HFF-Myc (cell line): Measurements from ENCODE around the gene NUP50.

Source experiments
- DNase-seq: peaks from one replicate; pipeline ENCODE4 v3.0.0-alpha.2; 2011; ENCODE audit warnings: low read depth; ENCODE audit errors: extremely low read depth
- H3K4me3 ChIP-seq: replicated peaks from 2 replicates; pipeline ENCODE4 v1.5.1; 2011; ENCODE audit warnings: low read depth, mild to moderate bottlenecking, control low read depth, low read length
- TF ChIP-seq, protein P1 (sequence below): IDR thresholded peaks from 2 replicates; pipeline ENCODE4 v1.5.1; 2012; ENCODE audit warnings: mild to moderate bottlenecking, low read depth, low read length, control low read depth; ENCODE audit errors: missing control alignments

Gene NUP50

DNA sequence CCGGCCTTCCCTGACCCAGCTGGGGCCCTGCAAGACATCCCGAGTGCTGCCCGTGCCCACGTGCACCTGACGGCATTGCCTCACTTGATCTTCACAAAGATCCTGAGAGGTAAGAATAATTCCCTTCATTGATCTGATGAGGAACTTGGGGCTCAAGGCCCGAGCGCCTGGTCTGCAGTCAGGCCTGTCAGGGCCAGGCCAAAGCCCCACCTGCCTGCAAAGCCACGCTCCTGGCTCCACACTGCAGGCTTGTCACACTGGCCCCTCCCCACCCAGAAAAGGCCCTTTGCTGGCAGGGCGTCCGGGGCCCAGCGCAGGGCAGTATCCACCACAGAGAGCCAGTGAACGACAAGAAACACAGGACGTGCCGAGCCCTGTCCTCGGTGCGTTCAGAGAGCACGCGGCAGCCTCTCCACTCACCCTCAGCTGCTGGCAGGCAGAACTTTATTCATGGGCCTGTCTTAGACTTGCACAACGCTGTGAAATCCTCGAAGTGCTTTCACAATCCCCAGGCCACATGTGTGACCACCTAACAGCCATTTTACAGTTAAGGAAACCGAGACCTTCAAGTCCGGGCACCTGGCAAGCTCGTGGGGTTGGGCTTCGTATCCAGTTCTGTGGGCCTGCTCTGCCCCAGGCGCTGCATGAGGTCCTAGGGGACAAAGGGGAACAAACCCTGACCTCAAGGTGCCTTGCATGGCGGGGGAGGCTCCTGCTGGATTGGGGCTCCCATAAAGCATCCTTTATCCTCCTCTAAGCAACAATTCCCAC, 62.2 kb downstream of the NUP50 start:
- no peak for DNase-seq
- TF ChIP-seq, protein P1, sequence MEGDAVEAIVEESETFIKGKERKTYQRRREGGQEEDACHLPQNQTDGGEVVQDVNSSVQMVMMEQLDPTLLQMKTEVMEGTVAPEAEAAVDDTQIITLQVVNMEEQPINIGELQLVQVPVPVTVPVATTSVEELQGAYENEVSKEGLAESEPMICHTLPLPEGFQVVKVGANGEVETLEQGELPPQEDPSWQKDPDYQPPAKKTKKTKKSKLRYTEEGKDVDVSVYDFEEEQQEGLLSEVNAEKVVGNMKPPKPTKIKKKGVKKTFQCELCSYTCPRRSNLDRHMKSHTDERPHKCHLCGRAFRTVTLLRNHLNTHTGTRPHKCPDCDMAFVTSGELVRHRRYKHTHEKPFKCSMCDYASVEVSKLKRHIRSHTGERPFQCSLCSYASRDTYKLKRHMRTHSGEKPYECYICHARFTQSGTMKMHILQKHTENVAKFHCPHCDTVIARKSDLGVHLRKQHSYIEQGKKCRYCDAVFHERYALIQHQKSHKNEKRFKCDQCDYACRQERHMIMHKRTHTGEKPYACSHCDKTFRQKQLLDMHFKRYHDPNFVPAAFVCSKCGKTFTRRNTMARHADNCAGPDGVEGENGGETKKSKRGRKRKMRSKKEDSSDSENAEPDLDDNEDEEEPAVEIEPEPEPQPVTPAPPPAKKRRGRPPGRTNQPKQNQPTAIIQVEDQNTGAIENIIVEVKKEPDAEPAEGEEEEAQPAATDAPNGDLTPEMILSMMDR = no peak

DNA sequence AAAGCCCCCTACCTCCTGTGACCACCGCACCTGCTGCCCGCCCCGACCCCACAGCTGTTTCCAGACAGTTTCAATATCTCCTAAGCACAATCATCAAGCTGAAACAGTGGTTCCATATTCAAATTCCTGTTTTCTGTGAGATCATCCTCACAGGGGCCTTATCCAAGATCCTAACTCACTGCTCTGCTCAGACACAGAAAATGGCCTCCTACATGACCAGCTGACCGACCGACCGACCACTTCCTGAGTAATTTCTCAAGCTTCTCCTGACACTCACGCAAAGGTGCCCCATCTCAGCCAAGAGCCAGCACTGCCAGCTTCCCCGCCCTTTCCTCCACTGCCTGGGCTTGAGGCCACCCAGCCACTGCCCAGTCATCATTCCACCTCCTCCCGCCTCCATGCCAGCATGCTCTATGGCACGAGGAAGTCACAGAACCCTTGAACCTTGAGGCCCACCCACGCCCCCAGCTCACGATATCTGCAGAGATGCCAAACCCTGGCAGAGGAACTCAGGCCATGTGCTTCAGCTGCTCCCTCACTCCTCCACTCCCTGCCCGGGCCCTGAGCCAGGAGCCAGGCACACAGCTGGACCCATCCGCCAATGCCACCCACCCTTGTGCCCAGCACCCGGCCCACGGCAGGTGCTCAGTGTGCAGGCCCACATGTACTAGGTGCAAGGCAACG, 62.9 kb downstream of the NUP50 start:
- H3K4me3 ChIP-seq = no peak overlapping the region
- TF ChIP-seq, protein P1 = no peak
- no peak for DNase-seq

More for the DNA sequence above, 62.2 kb downstream of the NUP50 start:
- H3K4me3 ChIP-seq = no peak overlapping the region

DNA sequence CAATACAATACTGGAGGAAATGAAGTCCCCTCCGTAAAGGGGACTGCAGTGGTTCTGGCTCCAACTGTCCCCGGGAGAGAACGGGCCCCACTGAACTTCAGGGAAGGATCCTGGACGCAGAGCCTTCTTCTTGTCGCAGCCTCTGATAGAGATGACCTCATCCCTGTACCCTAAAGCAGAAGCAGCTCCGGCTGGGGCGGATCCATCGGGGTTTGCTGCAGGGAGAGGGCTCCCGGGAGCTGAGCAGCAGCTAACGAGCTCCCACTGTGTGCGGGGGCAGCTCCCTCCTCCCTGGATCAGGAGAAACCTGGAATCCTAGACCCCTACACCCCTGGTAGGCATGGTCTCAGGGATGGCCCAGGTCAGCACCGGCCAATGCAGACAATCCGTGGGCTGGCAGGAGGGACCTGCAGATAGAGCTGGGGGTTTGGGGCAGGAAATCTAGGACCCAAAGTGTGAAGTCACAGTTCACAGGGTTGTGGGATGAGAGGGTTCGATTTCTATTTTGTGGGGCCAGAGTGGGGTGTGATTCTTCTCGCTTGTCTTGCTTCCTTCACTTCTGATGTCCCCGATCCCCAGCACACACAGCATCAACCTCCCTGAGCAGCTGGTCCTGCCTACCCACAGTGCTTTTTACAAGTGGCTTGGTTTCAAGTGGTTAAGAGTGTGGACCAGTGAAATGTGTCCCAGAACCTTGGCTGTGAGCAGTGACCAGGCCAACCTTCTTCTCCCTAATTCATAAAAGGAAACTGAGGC, 64.1 kb downstream of the NUP50 start:
- TF ChIP-seq, protein P1 = no peak
- DNase-seq = no peak
- no peak overlapping the region for H3K4me3 ChIP-seq

DNA sequence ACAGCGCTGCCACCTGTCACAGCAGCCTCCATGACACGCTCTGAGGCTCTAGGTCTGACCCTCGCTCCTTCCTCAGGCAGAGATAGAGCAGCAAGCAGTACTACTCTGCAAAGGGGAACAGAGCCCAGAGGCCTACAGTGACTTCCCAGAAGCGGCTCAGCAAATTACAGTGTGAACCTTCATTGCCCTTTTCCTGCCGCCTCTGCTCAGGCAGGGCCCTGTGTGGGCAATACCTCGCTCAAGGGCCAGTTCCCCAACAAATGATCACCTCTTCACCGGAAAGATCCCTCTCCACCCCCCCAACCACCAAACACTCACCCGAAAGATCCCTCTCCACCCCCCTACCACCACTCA, 64.7 kb downstream of the NUP50 start:
- no peak overlapping the region for H3K4me3 ChIP-seq
- TF ChIP-seq, protein P1 = no peak
- no peak for DNase-seq

DNA sequence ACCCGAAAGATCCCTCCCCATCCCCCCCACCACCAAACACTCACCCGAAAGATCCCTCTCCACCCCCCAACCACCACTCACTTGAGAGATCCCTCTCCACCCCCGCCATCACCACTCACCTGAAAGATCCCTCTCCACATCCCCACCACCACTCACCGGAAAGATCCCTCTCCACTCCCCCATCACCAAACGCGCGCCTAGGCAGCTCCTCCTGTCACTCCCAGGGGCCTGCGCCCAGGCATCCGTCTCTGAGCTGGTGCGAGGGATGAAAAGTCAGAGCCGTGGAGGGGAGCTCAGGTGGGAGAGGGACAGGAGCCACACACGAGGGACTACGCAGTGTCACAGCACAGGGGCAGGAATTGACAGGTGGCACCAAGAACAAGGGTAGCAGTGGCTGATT, 65.5 kb downstream of the NUP50 start:
- H3K4me3 ChIP-seq = no peak overlapping the region
- TF ChIP-seq, protein P1 = no peak
- DNase-seq = no peak

DNA sequence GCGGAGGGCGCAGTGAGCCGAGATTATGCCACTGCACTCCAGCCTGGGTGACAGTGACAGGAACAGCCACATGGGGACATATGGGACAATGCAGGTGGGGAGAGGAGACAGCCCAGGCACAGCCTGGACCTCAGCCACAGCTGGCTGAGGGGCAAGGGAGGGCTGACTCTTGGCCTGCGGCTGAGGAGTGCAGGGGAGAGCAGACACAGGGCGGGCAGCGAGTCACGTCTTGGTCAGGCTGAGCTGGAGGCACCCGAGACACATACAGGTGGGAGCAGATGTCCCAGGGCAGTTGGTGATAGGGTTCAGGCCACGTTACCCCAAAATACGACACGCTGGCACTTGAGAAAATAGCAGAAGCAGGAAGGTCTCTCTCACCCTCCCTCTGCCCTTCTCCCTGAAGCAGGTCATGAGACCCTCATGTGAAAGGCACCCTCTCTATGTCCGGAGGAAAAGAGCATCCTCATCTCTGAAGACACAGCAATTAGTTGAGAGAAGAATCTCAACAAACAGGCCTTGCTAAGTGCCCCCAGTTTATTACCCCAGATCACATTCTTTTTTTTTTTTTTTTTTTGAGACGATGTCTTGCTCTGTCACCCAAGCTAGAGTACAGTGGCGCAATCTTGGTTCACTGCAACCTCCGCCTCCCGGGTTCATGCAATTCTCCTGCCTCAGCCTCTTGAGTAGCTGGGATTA, 66.4 kb downstream of the NUP50 start:
- TF ChIP-seq, protein P1 = no peak
- H3K4me3 ChIP-seq = no peak overlapping the region
- no peak for DNase-seq
